K562 (cell line): ENCODE measurements around the gene S1PR1. TPM values are rescaled to one million over a fixed set of nuclear protein-coding genes. Genes with fewer than 3 reads are reported as not detected.

Experiments used
- ATAC-seq: fragments of 200-7000 bp; cut with Tn5 transposase; 3 replicates; pipeline ENCODE4 v1.9.1; 2020; ENCODE audit warnings: moderate library complexity
- BruUV-seq: library from RNA; stranded (reverse); fragments of 400-500 nt; replicated peaks from 2 replicates; lab custom pipeline; 2021; lab: Mats Ljungman, UMichigan
- CTCF ChIA-PET: fragments of 300-600 bp; formaldehyde crosslinking; extraction: SDS; loops from one replicate; lab custom pipeline; 2021; ENCODE audit warnings: low intra/inter-chr PET ratio; lab: Yijun Ruan, JAX
- POLR2A ChIA-PET: fragments of 300-600, 350-650 bp; sonication (Branson Sonifier 250); formaldehyde crosslinking; extraction: SDS; loops from one replicate; lab custom pipeline; 2021; ENCODE audit warnings: antibody characterized with exemption, inconsistent platforms; lab: Yijun Ruan, JAX
- DNase-seq, 4 experiments: peaks; one replicate each; pipeline versions ENCODE4 v3.0.0 to v3.0.0-alpha.2; 2011 to 2018; ENCODE audit warnings: low spot score in 3 of 4, mixed read lengths in 3 of 4; ENCODE audit errors: extremely low read depth in 1 of 4
- FAIRE-seq: peaks from 2 replicates; lab custom pipeline; 2011; peaks lifted over from hg19 to GRCh38; lab: Jason Lieb, UNC
- H2AFZ ChIP-seq: 2 replicates; pipeline ENCODE4 v1.6.0; 2011; ENCODE audit warnings: low read depth, low read length, control low read depth, inconsistent platforms
- H3K27ac ChIP-seq: fragments of 200-600 bp; 3 replicates; pipeline ENCODE4 v1.8.0; 2011; ENCODE audit warnings: low read depth, mild to moderate bottlenecking, control low read depth, inconsistent platforms, low read length, moderate library complexity, mixed read lengths; ENCODE audit errors: extremely low read depth
- H3K27me3 ChIP-seq, 2 experiments: fragments of 300-600 bp in 1 of 2; 2 replicates in 1 of 2; 3 replicates in 1 of 2; pipeline versions ENCODE4 v1.6.0 to v1.8.0; 2011; ENCODE audit warnings: inconsistent platforms in 2 of 2, low read length in 2 of 2, mild to moderate bottlenecking in 1 of 2, mixed read lengths in 1 of 2, moderate library complexity in 1 of 2; ENCODE audit not compliant: control insufficient read depth in 2 of 2, insufficient read depth in 2 of 2
- H3K36me3 ChIP-seq: fragments of 300-600 bp; 3 replicates; pipeline ENCODE4 v1.8.0; 2011; ENCODE audit warnings: mild to moderate bottlenecking, low read length, inconsistent platforms; ENCODE audit not compliant: control insufficient read depth, insufficient read depth
- H3K4me1 ChIP-seq, 2 experiments: fragments of 200-600 bp in 1 of 2; replicated peaks in 1 of 2; 2 replicates in 1 of 2; 3 replicates in 1 of 2; pipeline versions ENCODE4 v1.5.1 to v1.8.0; 2011; ENCODE audit warnings: inconsistent platforms in 2 of 2, low read length in 2 of 2, mild to moderate bottlenecking in 1 of 2, mixed read lengths in 1 of 2, moderate library complexity in 1 of 2; ENCODE audit not compliant: control insufficient read depth in 2 of 2, insufficient read depth in 2 of 2
- H3K4me2 ChIP-seq: 2 replicates; pipeline ENCODE4 v1.6.1; 2011; ENCODE audit warnings: low read length, control low read depth, inconsistent platforms, mixed read lengths; ENCODE audit not compliant: insufficient read depth
- H3K4me3 ChIP-seq: fragments of 200-600 bp; sonication (generic), shearing (Covaris generic); 2 replicates; pipeline ENCODE4 v1.5.1; 2016; ENCODE audit warnings: control low read depth, inconsistent platforms
- H3K79me2 ChIP-seq: fragments of 200-600 bp; 3 replicates; pipeline ENCODE4 v1.8.0; 2011; ENCODE audit warnings: low read length, inconsistent platforms; ENCODE audit not compliant: control insufficient read depth, insufficient read depth
- H3K9ac ChIP-seq, 2 experiments: 2 replicates each; pipeline versions ENCODE4 v1.6.0 to v1.6.1; 2011; ENCODE audit warnings: low read depth in 2 of 2, low read length in 2 of 2, control low read depth in 1 of 2, inconsistent platforms in 1 of 2, mild to moderate bottlenecking in 1 of 2, mixed read lengths in 1 of 2; ENCODE audit not compliant: insufficient read depth in 1 of 2
- H3K9me1 ChIP-seq: one replicate; pipeline ENCODE4 v1.6.0; 2011; ENCODE audit warnings: inconsistent platforms, mild to moderate bottlenecking, low read length, moderate library complexity; ENCODE audit not compliant: control insufficient read depth, insufficient read depth
- H3K9me3 ChIP-seq: replicated peaks from 2 replicates; pipeline ENCODE4 v1.5.1; 2011; ENCODE audit warnings: low read depth, low read length, inconsistent platforms; ENCODE audit not compliant: control insufficient read depth, insufficient read depth
- H4K20me1 ChIP-seq: replicated peaks from 2 replicates; pipeline ENCODE4 v1.6.1; 2011; ENCODE audit warnings: low read length, inconsistent platforms, mixed read lengths; ENCODE audit not compliant: control insufficient read depth, insufficient read depth
- ATF7 ChIP-seq: fragments of 450-650 bp; IDR thresholded peaks from 2 replicates; pipeline ENCODE4 v1.7.1; 2014; ENCODE audit warnings: mild to moderate bottlenecking, moderate library complexity
- CC2D1A ChIP-seq: fragments of 450-650 bp; IDR thresholded peaks from 2 replicates; pipeline ENCODE4 v1.6.1; 2017; ENCODE audit warnings: mild to moderate bottlenecking
- KHSRP ChIP-seq: fragments of 450-650 bp; IDR thresholded peaks from 2 replicates; pipeline ENCODE4 v1.6.1; 2017
- MCM7 ChIP-seq, 2 experiments: fragments of 450-650 bp; IDR thresholded peaks; 2 replicates each; pipeline ENCODE4 v1.6.1; 2016 to 2018
- ZBTB11 ChIP-seq, 3 experiments: fragments of 200-800 bp in 1 of 3; fragments of 250-450 bp in 1 of 3; fragments of 450-650 bp in 1 of 3; sonication (Bioruptor Pico) in 1 of 3; sonication (Bioruptor generic) in 1 of 3; formaldehyde crosslinking in 1 of 3; IDR thresholded peaks; 2 replicates each; pipeline versions ENCODE4 v1.6.1 to v1.8.0; 2016 to 2022; ENCODE audit warnings: mild to moderate bottlenecking in 2 of 3, missing genetic modification characterization in 2 of 3, missing compliant biosample characterization in 1 of 3, moderate library complexity in 1 of 3
- WGBS: fragments of 100-300 bp; shearing (Covaris generic); methylation state at CpG from one replicate; pipeline ENCODE4 v1.1.6; 2016; ENCODE audit warnings: low coverage, mixed read lengths; ENCODE audit not compliant: insufficient coverage; ENCODE audit errors: missing lambda C conversion rate; 5-methylcytosine and 5-hydroxymethylcytosine counted together
- in situ Hi-C: fragments of 300-500 bp; cut with MboI; formaldehyde crosslinking; loops from 4 replicates; pipeline ENCODE4 v1.15.0; 2018; ENCODE audit warnings: inconsistent platforms, mixed read lengths
- intact Hi-C: fragments of 100-400 bp; cut with micrococcal nuclease; formaldehyde crosslinking; loops from 2 replicates; pipeline ENCODE4 v1.14.2; 2022
- polyA plus RNA-seq, 8 experiments: library from polyadenylated mRNA; depleted of rRNA in 4 of 8; stranded (reverse) in 5 of 8; unstranded in 3 of 8; fragments of >200 nt; fragmentation: Nextera tagmentation in 2 of 8; fragmentation: Illumina TruSeq in 1 of 8; extraction: Ambion mirVana in 2 of 8; extraction: Trizol in 1 of 8; gene quantifications; 2 replicates each; pipeline versions ENCODE4 v1.2.1 to v1.2.3, GENCODE V29; 2011 to 2014; ENCODE audit warnings: inconsistent platforms in 1 of 8, missing spikeins in 1 of 8
- total RNA-seq, 7 experiments: library from RNA; depleted of rRNA in 6 of 7; stranded (reverse); fragments of >200 nt in 6 of 7; fragmentation: Illumina TruSeq in 2 of 7; extraction: Trizol in 2 of 7; gene quantifications; 2 replicates each; pipeline versions ENCODE4 v1.2.1 to v1.2.3, GENCODE V29; 2011 to 2021; ENCODE audit warnings: low replicate concordance in 1 of 7

The S1PR1 gene
- total and polyA plus RNA-seq, 9 of the 15 experiments (the other 6 are each of a cell fraction or from before 2014, with no cell fraction given): 0.22 to 1.2 (median 0.43) TPM

GRCh38 chr1:101261623-101262022 is 24.8 kb downstream of the S1PR1 start:
- ChIA-PET CTCF (no interaction called here), POLR2A (interaction anchor here (0.7 to 1.5 kb wide), 3 partner anchors 10 to 117 kb away, joined by 3 read pairs; no protein-coding TSS in a partner anchor)
- no peak for DNase-seq
- BruUV-seq: no TSS peak
- Histone ChIP-seq H2AFZ (no peak overlapping the region), H3K4me3 (no peak overlapping the region), H4K20me1 (no peaks in the 10 kb centered on the region)
- TF ChIP-seq KHSRP (no peak), ZBTB11 (CRISPR knock-in tag; IDR thresholded peaks at IDR 0.05) (0 out of 6 replicates have a peak, but pooled peaks of 1 of the 3 experiments have one; percentile 4), MCM7 (IDR thresholded peaks at IDR 0.05) (no peak), CC2D1A (no peak), ATF7 (no peak)
- TF ChIP-seq, all 486 proteins: peak for 1
- in situ Hi-C loops (no loop called here), intact Hi-C loops (no loop called here)
- Histone ChIP-seq H3K9ac (no peak overlapping the region), H3K9me1 (no peaks in the 10 kb centered on the region), H3K79me2 (no peaks in the 10 kb centered on the region), H3K27me3 (no peaks in the 10 kb centered on the region), H3K36me3 (no peaks in the 10 kb centered on the region), H3K27ac (no peak overlapping the region), H3K9me3 (no peaks in the 10 kb centered on the region), H3K4me1 (peaks cover 13 to 37% of the 10 kb centered on the region in 2 experiments), H3K4me2 (no peak overlapping the region)
- no peak for FAIRE-seq
- ATAC-seq: no peak
- 68% methylated on average over 4 of the region's 4 CpGs for WGBS
